RWPE1 (cell line): ENCODE results near the gene PEX26.

Experiments
- CTCF ChIA-PET: fragments of 350-600 bp; sonication (Branson Sonifier 250); formaldehyde crosslinking; extraction: SDS; loops from one replicate; lab custom pipeline; 2021; lab: Yijun Ruan, JAX
- POLR2A ChIA-PET: fragments of 400-600 bp; formaldehyde crosslinking; extraction: SDS; loops from one replicate; lab custom pipeline; 2020; ENCODE audit warnings: antibody characterized with exemption; ENCODE audit not compliant: low non-redundant PET; lab: Yijun Ruan, JAX
- DNase-seq: peaks from one replicate; pipeline ENCODE4 v3.0.0; 2012; ENCODE audit warnings: low spot score
- H3K27ac ChIP-seq: fragments of 450-650 bp; 2 replicates; pipeline ENCODE4 v1.5.1; 2017
- CTCF ChIP-seq: fragments of 450-650 bp; conservative IDR thresholded peaks from 2 replicates; pipeline ENCODE4 v1.5.1; 2017; ENCODE audit warnings: low read depth, mild to moderate bottlenecking

Gene PEX26

GRCh38 chr22:18115906-18116371, 38.1 kb downstream of the PEX26 start:
- POLR2A ChIA-PET: no interaction called here
- DNase-seq: no peak
- no peak for TF ChIP-seq CTCF
- CTCF ChIA-PET: no interaction called here
- no peak overlapping the region for H3K27ac ChIP-seq

GRCh38 chr22:18116634-18117033, 38.8 kb downstream of the PEX26 start:
- TF ChIP-seq CTCF: no peak
- no peak for DNase-seq
- POLR2A ChIA-PET: no interaction called here
- no peak overlapping the region for H3K27ac ChIP-seq
- CTCF ChIA-PET: no interaction called here

GRCh38 chr22:18118345-18118915, 40.6 kb downstream of the PEX26 start:
- CTCF ChIA-PET: interaction anchor here (0.6 kb wide), 1 partner anchor 13 kb away, joined by 3 read pairs; no protein-coding TSS in a partner anchor
- POLR2A ChIA-PET: no interaction called here
- no peak for DNase-seq
- no peak for TF ChIP-seq CTCF
- no peak overlapping the region for H3K27ac ChIP-seq

GRCh38 chr22:18119409-18120110, 41.8 kb downstream of the PEX26 start:
- ChIA-PET CTCF (no interaction called here), POLR2A (no interaction called here)

GRCh38 chr22:18120857-18121256, 43.1 kb downstream of the PEX26 start:
- POLR2A ChIA-PET: no interaction called here
- CTCF ChIA-PET: no interaction called here
- no peak for DNase-seq
- no peak overlapping the region for H3K27ac ChIP-seq
- TF ChIP-seq CTCF: no peak

More at GRCh38 chr22:18119409-18120110, 41.8 kb downstream of the PEX26 start:
- no peak overlapping the region for H3K27ac ChIP-seq
- TF ChIP-seq CTCF: no peak
- no peak for DNase-seq

GRCh38 chr22:18121506-18121905, 43.7 kb downstream of the PEX26 start:
- TF ChIP-seq CTCF: no peak
- POLR2A ChIA-PET: no interaction called here
- CTCF ChIA-PET: interaction anchor here (0.6 kb wide), 1 partner anchor 28 kb away, joined by 4 read pairs; no protein-coding TSS in a partner anchor
- DNase-seq: no peak
- H3K27ac ChIP-seq: no peak overlapping the region
